Measurements from ENCODE around the gene TFAP2E. TPM values are rescaled to one million over a fixed set of nuclear protein-coding genes. Genes with fewer than 3 reads are reported as not detected.
A peak's percentile ranks its signal among the peaks of the same experiment; 100 is the strongest.

TFAP2E gene
- total RNA-seq, 1 experiment from 2014 or later, result 0.96 TPM

- peak; percentile 85 for DNase-seq (ENCODE audit: low read depth)
Observed at GRCh38 chr1:35557118-35557610, 15.9 kb upstream of the TFAP2E start, which contains the start of gene KIAA0319L. TSS of gene KIAA0319L (minus strand) at chr1:35557403. CDS start at chr1:35554491, 2,912 bp downstream.

- DNase-seq (ENCODE audit: low read depth), result peak; percentile 96
Observed at GRCh38 chr1:35557611-35558373, 15.3 kb upstream of the TFAP2E start, which contains the start of gene NCDN. TSS of gene NCDN (plus strand) at chr1:35557799. CDS start at chr1:35558191, 392 bp downstream.

GRCh38 chr1:35558374-35559316, 14.5 kb upstream of the TFAP2E start:
- DNase-seq (ENCODE audit: low read depth), result peak; percentile 11

GRCh38 chr1:35559317-35559944, 13.7 kb upstream of the TFAP2E start:
- no peak for DNase-seq (ENCODE audit: low read depth)

GRCh38 chr1:35560256-35561225, 12.6 kb upstream of the TFAP2E start:
- no peak for DNase-seq (ENCODE audit: low read depth)

GRCh38 chr1:35561297-35561971, 11.7 kb upstream of the TFAP2E start:
- DNase-seq (ENCODE audit: low read depth), result no peak

GRCh38 chr1:35561972-35562680, 11.0 kb upstream of the TFAP2E start:
- no peak for DNase-seq (ENCODE audit: low read depth)

GRCh38 chr1:35563166-35563565, 9.9 kb upstream of the TFAP2E start:
- DNase-seq (ENCODE audit: low read depth), result no peak

- peak; percentile 76 for DNase-seq (ENCODE audit: low read depth)
Observed at GRCh38 chr1:35564037-35564883, 8.9 kb upstream of the TFAP2E start.

- DNase-seq (ENCODE audit: low read depth), result no peak
Observed at GRCh38 chr1:35564884-35565741, 8.0 kb upstream of the TFAP2E start.

- no peak for DNase-seq (ENCODE audit: low read depth)
Observed at GRCh38 chr1:35565742-35566133, 7.4 kb upstream of the TFAP2E start.

GRCh38 chr1:35567947-35568558, 5.1 kb upstream of the TFAP2E start:
- no peak for DNase-seq (ENCODE audit: low read depth)

- DNase-seq (ENCODE audit: low read depth), result peak; percentile 65
Observed at GRCh38 chr1:35568975-35569395, 4.1 kb upstream of the TFAP2E start.

GRCh38 chr1:35569936-35570335, 3.2 kb upstream of the TFAP2E start:
- peak; percentile 10 for DNase-seq (ENCODE audit: low read depth)

GRCh38 chr1:35570589-35571137, 2.5 kb upstream of the TFAP2E start:
- DNase-seq (ENCODE audit: low read depth), result no peak

GRCh38 chr1:35571263-35571662, 1.9 kb upstream of the TFAP2E start:
- no peak for DNase-seq (ENCODE audit: low read depth)

- DNase-seq (ENCODE audit: low read depth), result no peak
Observed at GRCh38 chr1:35572296-35572695, 818 bp upstream of the TFAP2E start.
